ENCODE measurements around the gene MAPK8IP1.
"Not testable (repeated sequence)": the region's sequence is repeated elsewhere in the genome, so short reads cannot be mapped to it uniquely, and the experiment has no call there.

MAPK8IP1 gene

GRCh38 chr11:45890886-45891550 is 5.6 kb downstream of the MAPK8IP1 start:
- no peak for DNase-seq

GRCh38 chr11:45892856-45893255 is 7.4 kb downstream of the MAPK8IP1 start:
- no peak for DNase-seq

- no peak for DNase-seq
These were observed 9.2 kb downstream of the MAPK8IP1 start for GRCh38 chr11:45894555-45895247.

GRCh38 chr11:45895553-45896259 is 10.3 kb downstream of the MAPK8IP1 start:
- DNase-seq: no peak

- no peak for DNase-seq
These were observed 11.1 kb downstream of the MAPK8IP1 start for GRCh38 chr11:45896422-45896984.

GRCh38 chr11:45897556-45897955 is 12.1 kb downstream of the MAPK8IP1 start:
- DNase-seq: no peak

GRCh38 chr11:45899086-45899447 is 13.6 kb downstream of the MAPK8IP1 start:
- DNase-seq: no peak

- peak; percentile 59 for DNase-seq
These were observed 14.2 kb downstream of the MAPK8IP1 start for GRCh38 chr11:45899448-45900174.

GRCh38 chr11:45900175-45900800 is 14.8 kb downstream of the MAPK8IP1 start:
- DNase-seq: not testable (repeated sequence)

GRCh38 chr11:45900916-45901617 is 15.6 kb downstream of the MAPK8IP1 start:
- no peak for DNase-seq

GRCh38 chr11:45901626-45902025 is 16.2 kb downstream of the MAPK8IP1 start:
- DNase-seq: no peak

- no peak for DNase-seq
These were observed 17.3 kb downstream of the MAPK8IP1 start for GRCh38 chr11:45902452-45903380.

GRCh38 chr11:45904309-45904915 is 19.0 kb downstream of the MAPK8IP1 start:
- no peak for DNase-seq

GRCh38 chr11:45905095-45905494 is 19.6 kb downstream of the MAPK8IP1 start:
- DNase-seq: no peak

GRCh38 chr11:45905576-45905975 is 20.1 kb downstream of the MAPK8IP1 start:
- not testable (repeated sequence) for DNase-seq

- DNase-seq: no peak
These were observed 20.7 kb downstream of the MAPK8IP1 start for GRCh38 chr11:45906096-45906682.

GRCh38 chr11:45906965-45907611 is 21.6 kb downstream of the MAPK8IP1 start, which contains the start of gene FREY1:
TSS of gene FREY1 (minus strand) at chr11:45907271. CDS start at chr11:45907245, 26 bp downstream.
- DNase-seq: no peak

- DNase-seq: no peak
These were observed 22.5 kb downstream of the MAPK8IP1 start for GRCh38 chr11:45907911-45908370.
